Mesothelial cell of epicardium (in vitro differentiated cells): ENCODE data around the gene HID1. TPM values are rescaled to one million over a fixed set of nuclear protein-coding genes. Genes with fewer than 3 reads are reported as not detected.
A peak's percentile ranks its signal among the peaks of the same experiment; 100 is the strongest.

Experiments
- DNase-seq, 2 experiments: peaks; one replicate each; pipeline ENCODE4 v3.0.0; 2021; ENCODE audit warnings: low spot score in 2 of 2; ENCODE audit not compliant: unreplicated experiment in 2 of 2
- H3K27ac Mint-ChIP-seq: 2 replicates; pipeline ENCODE4 v1.8.0; 2021; ENCODE audit warnings: mixed read lengths
- H3K27me3 Mint-ChIP-seq: 2 replicates; pipeline ENCODE4 v1.8.0; 2021; ENCODE audit warnings: low read depth, mixed read lengths
- H3K36me3 Mint-ChIP-seq: 2 replicates; pipeline ENCODE4 v1.8.0; 2021; ENCODE audit warnings: mixed read lengths
- H3K4me1 Mint-ChIP-seq: 2 replicates; pipeline ENCODE4 v1.8.0; 2021; ENCODE audit warnings: mixed read lengths
- H3K4me3 Mint-ChIP-seq: 2 replicates; pipeline ENCODE4 v1.8.0; 2021; ENCODE audit warnings: mild to moderate bottlenecking, moderate library complexity, mixed read lengths
- H3K9me3 Mint-ChIP-seq: 2 replicates; pipeline ENCODE4 v1.8.0; 2021; ENCODE audit warnings: mixed read lengths
- CTCF ChIP-seq: fragments of 200-600 bp; sonication (generic); IDR thresholded peaks from one replicate; pipeline ENCODE4 v1.5.0; 2021; ENCODE audit warnings: antibody characterized with exemption; ENCODE audit not compliant: unreplicated experiment
- total RNA-seq: library from RNA; stranded (reverse); gene quantifications from 3 replicates; pipeline ENCODE4 v1.2.1, GENCODE V29; 2021

Gene HID1
- 50.7 to 56.3 TPM (median 54.2 TPM) in 3 replicates for total RNA-seq

DNA sequence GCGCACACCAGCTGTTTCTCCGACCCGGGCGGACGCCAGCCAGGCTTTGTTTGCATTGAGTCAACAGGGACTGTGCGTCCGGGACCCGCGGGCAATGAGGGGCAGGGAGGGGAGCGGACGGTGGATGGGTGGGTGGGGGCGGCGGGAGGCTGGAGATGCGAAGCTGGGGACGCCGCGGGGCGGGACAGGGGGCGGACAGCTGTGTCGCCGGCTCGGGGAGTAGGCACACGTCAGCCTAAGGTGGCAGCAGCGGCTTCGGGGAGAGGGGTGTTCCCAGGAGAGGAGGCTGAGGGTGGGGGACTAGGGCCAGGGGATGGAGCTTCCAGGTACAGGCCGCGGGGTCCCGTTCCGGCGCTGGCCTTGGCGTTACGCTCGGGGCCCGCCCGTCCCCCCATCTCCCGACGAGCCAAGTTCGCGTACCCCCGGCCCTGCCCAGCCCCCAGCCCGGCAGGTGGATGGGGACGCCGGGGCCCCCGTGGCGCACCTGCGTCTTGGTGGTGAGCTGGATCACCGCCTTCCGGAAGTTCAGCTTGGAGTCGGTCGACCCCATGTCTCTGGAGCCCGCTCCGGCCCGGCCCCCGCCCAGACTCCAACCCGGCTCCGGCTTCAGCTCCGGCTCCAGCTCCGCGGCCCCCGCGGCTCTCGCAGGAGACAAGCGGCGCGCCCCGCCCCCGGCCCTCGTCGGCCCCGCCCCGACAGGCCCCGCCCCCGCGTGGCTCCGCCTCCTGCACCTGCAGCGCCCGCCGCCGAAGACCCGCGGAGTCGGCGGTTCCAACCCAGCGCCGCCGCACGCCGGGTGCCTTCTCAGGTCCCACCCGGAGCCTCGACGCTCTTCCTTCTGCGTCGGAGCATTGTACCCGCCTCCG lies at the start of gene HID1:
Gene HID1 (minus strand): TSS at position 653 of the 866 bp plus-strand sequence. CDS start 103 bp downstream, at position 550.
- Mint-ChIP-seq H3K27ac (peak within 1 kb of the TSS; percentile 5), H3K4me3 (peak within 1 kb of the TSS; percentile 70), H3K9me3 (no peaks in the 10 kb centered on the region), H3K4me1 (peaks cover 28% of the 10 kb centered on the region), H3K36me3 (no peaks in the 10 kb centered on the region), H3K27me3 (peaks cover 44% of the 10 kb centered on the region)
- DNase-seq: peak; percentile 72 to 83
- TF ChIP-seq CTCF: no peak

GRCh38 chr17:75020331-75021110 lies 48.0 kb upstream of the HID1 start:
- peaks cover 35% of the 10 kb centered on the region for H3K36me3 Mint-ChIP-seq
- H3K27me3 Mint-ChIP-seq: no peaks in the 10 kb centered on the region

GRCh38 chr17:75019710-75020109 lies 47.2 kb upstream of the HID1 start:
- Mint-ChIP-seq H3K27me3 (no peaks in the 10 kb centered on the region), H3K36me3 (peaks cover 34% of the 10 kb centered on the region)

More at GRCh38 chr17:75020331-75021110, 48.0 kb upstream of the HID1 start:
- Mint-ChIP-seq H3K4me3 (no peak overlapping the region), H3K4me1 (peaks cover 15% of the 10 kb centered on the region), H3K9me3 (no peaks in the 10 kb centered on the region), H3K27ac (peak overlapping the region; percentile 85)
- no peak for TF ChIP-seq CTCF
- DNase-seq: no peak

DNA sequence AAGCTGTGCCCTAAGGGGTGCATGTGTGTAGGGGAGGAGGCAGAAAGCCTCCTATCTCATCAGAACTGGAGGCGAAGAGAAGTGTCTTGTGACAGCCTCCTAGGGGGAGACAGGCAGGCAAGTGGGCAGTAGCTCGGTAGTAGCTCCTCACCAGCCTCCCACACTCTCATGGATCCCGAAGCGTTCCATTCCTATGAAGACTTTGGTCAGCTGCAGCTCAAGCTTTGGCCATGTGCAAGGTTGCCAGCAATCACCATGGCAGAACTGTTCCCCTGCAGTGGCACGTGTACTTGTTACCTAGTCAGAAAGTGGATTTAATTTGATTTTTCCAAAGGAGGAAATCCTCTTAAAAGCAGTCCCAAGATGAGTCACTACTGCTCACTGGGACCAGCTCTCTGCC lies 46.6 kb upstream of the HID1 start:
- Mint-ChIP-seq H3K27ac (no peak overlapping the region), H3K36me3 (peaks cover 34% of the 10 kb centered on the region), H3K27me3 (no peaks in the 10 kb centered on the region), H3K9me3 (no peaks in the 10 kb centered on the region), H3K4me3 (no peak overlapping the region), H3K4me1 (peaks cover 15% of the 10 kb centered on the region)
- no peak for DNase-seq
- no peak for TF ChIP-seq CTCF

More at GRCh38 chr17:75019710-75020109, 47.2 kb upstream of the HID1 start:
- no peak overlapping the region for H3K4me3 Mint-ChIP-seq
- H3K9me3 Mint-ChIP-seq: no peaks in the 10 kb centered on the region
- TF ChIP-seq CTCF: no peak
- peak overlapping the region; percentile 80 for H3K27ac Mint-ChIP-seq
- DNase-seq: no peak
- H3K4me1 Mint-ChIP-seq: peaks cover 15% of the 10 kb centered on the region

DNA sequence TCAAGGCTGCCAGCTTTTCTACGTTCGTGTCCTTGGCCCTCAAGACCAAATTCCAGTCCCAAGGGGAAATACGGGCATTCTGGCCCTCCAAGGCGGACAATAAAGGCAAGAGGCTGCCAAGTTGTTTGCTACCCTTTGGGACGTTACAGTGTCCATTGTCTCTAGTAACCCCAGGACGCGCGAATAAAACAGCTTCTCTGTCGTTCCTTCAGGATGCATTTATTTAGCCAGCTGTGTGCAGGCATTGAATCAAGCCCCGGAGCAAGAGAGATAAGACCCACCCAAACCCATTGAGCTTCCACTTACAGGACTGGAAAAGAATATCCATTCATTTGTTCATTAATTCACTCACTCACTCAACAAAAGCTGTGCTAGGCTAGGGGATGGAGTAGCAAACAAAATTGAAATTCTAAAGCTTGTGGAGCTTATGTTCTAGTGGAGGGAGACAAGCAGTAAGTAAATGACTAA lies 40.6 kb upstream of the HID1 start:
- DNase-seq: no peak
- TF ChIP-seq CTCF: no peak
- Mint-ChIP-seq H3K27ac (peak overlapping the region; percentile 98), H3K4me3 (peak overlapping the region; percentile 94), H3K27me3 (no peaks in the 10 kb centered on the region), H3K9me3 (no peaks in the 10 kb centered on the region), H3K4me1 (peaks cover 32% of the 10 kb centered on the region), H3K36me3 (peaks cover 12% of the 10 kb centered on the region)
